ENCODE data around the gene TRIM67. TPM values are rescaled to one million over a fixed set of nuclear protein-coding genes. Genes with fewer than 3 reads are reported as not detected.

Gene TRIM67
- total RNA-seq, 1 donor from 2014 or later, result 0.03 TPM

DNA sequence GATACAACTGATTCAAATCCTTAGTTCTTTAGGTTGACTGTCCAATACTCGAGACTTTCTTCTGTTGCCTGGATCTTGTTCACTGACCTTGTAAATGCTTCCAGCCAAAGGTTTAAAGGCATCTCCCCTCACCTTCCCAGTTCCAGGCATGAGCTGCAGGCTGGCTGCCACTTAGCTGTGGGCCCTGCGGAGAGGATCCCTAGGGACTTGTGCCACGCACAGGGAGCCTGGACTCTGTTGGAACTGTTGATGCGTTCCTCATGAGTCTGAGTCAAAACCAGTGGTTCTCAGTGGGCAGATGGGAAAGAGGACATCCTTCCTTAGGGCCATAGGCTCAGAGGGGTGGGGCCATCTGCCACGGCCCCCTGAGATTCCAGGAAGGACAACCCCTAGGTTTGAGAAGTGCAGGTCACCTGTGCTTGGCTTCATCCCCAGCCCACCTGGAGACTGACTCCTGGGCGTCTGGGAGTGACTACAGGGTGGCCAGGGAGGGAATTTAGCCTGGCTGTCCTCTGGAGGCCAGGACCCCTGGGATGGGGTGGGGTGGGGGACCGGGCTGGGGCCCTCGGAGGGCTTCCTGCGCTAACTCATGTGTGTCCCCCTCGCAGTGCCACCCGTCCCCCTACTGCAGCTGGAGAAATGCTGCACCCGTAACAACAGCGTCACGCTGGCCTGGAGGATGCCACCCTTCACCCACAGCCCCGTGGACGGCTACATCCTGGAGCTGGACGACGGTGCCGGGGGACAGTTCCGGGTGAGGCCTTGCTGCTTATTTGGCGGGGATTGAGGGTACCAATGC is 41.6 kb downstream of the TRIM67 start:
- DNase-seq (ENCODE audit: low spot score), result no peak

DNA sequence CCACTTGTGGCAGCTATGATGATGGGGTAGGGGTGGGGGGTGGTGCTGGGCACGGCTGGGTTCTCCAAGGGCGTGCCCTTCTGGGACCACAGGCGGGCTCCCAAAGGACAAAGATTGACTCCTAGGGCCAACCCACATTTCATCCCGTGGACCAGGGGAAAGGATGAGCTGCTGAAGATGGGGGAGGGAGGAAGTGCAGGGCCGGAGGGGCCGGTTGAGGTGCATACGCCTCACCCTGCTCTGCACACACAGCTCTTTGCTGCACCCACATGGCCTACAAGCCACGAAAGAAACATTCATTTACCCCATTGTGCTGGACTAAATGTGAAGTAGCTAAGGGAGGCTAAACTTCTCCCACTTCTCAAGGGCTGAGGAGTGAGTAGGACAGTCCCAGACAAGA is 45.0 kb downstream of the TRIM67 start:
- DNase-seq (ENCODE audit: low spot score), result no peak

DNA sequence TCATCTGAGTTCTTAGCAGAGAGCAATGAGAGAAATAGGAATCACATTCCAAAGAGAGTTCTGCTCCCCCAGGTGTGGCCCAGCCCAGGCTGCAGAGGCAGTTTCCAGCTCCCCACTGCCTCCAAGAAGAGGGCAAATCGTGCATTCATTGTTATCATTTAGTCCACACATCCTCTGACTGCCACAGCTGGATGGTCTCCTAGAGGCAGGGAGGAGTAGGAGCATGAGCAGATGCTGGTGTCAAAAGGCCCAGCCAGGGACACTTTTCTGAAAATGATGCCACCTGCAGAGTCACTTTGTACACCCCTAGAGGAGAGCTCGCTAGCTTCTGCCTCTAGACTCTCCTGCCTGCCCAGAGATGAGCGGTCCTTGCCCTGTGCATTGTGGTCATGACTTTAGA is 45.6 kb downstream of the TRIM67 start:
- DNase-seq (ENCODE audit: low spot score), result no peak

DNA sequence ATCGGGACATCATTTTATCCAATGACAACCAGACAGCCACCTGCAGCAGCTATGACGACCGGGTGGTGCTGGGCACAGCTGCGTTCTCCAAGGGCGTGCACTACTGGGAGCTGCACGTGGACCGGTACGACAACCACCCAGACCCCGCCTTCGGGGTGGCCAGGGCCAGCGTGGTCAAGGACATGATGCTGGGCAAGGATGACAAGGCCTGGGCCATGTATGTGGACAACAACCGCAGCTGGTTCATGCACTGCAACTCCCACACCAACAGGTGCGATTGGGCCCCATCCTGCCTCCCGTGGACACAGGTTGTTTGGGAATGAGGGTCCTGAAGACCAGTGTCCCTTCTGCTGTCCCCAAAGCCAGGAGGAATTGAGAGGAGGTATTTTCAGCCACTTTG is 47.1 kb downstream of the TRIM67 start:
- no peak for DNase-seq (ENCODE audit: low spot score)

DNA sequence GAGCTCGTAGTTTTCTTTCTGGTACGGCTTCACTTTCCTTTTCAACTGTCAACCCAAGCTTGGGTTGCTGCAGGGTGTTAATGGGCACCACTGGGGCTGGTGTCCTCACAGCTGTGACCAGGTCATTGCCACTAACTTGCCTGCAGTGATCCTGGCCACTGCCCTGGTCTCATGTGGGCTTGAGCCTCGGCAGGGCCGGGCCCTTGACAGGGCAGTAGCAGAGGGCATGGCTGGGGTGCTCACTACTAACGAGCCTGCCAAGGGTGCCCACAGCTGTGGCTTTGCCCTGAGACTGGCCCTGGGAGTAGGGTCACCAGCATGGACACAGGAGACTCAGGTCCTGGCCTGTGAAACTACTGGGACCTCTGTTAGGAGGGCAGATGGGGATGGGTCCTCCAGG is 47.7 kb downstream of the TRIM67 start:
- DNase-seq (ENCODE audit: low spot score), result no peak

DNA sequence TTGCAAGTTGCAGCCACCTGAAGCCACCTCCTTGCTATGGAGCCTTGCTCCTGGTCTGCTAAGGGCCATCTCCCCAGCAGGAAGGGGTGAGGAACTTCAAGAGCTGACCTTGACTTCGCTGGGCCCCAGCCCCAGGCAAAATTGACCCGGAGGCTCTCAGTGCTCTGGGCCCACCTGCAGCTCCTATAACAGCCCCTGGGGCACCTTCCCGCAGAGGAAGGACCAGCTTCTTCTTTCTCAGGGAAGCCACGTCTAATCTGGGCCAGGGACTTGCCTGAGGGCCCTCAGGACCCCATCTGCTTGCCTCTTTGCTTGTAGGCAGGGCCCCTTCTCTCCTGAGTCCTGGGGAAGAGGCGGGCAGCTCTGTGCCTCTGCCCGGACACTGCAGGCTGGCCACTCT is 48.3 kb downstream of the TRIM67 start:
- DNase-seq (ENCODE audit: low spot score), result no peak

DNA sequence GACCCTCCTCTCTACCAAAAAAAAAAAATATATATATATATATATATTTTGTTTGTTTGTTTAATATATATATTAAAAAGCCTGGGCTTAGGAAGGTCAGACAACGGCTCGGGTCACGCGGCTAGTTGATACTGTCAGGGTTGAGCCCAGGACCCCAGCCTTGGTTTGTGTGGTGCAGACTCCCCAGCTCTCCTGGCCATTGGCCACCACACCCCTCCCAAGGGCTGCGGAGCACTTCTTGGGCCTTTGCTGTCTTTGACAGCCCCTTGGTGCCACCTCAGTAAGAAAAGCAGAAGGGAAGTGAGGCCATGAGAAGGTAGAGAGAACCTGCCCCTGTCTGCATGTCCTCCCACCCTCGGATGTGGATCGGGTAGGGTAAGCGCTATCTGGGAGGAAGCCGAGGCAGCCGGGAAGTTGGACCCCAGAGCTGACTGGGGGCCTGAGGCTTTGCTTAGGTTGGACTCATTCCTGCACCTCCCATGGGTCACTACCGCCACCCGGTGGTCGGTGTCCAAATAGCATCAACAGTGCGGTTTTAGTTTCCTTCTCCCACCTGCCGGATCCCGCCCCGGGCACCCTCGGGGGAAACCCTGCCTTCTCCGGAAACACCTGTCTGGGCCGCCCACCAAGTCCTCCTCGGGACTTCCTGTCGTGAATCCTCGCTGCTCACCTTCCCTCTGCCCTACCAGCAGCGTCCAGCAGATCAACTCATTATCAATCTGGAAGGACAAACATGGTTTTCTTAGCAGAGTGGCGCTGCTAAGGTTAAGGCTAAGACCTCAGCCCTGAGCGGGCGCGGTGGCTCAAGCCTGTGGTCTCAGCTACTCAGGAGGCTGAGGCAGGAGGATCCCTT is 49.4 kb downstream of the TRIM67 start:
- peak; percentile 81 for DNase-seq (ENCODE audit: low spot score)

DNA sequence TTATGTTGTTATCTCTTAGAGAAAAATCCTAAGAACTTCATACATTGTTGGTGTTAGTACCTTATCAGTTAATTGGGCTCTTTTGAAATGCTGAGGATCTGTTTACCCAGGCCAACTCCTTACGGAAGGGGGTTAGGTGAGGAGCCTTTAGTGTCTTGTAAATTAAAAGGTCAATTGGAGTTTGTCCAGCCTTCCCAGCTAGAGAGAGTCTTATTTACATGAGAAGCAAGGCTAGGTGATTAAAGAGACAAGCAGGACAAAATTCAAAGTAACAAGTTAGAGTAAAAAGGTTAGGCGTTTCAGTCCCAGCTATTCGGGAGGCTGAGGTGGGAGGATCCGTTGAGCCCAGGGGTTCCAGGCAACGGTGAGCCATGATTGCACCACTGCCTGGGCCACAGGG is 50.4 kb downstream of the TRIM67 start:
- peak; percentile 31 for DNase-seq (ENCODE audit: low spot score)

DNA sequence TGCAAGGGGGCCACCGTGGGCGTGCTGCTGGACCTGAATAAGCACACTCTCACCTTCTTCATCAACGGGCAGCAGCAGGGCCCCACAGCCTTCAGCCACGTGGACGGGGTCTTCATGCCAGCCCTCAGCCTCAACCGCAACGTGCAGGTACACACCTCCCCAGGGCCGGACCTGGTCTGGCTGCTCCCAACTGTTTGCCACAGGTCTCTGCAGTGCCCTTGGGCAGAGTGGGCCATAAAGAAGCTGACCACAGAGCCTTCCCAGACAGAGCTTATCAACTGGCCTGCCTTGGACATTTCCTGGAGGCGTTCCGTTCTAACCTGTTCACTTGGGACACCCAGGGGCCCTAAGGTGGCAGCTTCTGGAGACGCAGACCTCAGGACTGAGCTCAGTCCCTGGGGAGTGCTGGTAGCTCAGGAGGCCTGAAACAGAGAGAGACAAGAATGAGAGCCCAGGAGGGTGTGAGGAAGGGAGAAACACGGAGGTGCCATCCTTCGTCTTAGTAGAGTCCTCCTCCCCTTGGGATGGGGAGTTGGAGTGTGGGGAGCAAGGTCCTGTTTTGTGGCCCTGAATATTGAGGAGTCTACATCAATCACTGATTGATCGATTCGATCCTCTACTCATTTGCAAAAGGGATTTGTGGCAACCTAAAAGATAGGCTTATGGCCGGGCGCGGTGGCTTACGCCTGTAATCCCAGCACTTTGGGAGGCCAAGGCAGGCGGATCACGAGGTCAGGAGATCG is 52.1 kb downstream of the TRIM67 start:
- no peak for DNase-seq (ENCODE audit: low spot score)

DNA sequence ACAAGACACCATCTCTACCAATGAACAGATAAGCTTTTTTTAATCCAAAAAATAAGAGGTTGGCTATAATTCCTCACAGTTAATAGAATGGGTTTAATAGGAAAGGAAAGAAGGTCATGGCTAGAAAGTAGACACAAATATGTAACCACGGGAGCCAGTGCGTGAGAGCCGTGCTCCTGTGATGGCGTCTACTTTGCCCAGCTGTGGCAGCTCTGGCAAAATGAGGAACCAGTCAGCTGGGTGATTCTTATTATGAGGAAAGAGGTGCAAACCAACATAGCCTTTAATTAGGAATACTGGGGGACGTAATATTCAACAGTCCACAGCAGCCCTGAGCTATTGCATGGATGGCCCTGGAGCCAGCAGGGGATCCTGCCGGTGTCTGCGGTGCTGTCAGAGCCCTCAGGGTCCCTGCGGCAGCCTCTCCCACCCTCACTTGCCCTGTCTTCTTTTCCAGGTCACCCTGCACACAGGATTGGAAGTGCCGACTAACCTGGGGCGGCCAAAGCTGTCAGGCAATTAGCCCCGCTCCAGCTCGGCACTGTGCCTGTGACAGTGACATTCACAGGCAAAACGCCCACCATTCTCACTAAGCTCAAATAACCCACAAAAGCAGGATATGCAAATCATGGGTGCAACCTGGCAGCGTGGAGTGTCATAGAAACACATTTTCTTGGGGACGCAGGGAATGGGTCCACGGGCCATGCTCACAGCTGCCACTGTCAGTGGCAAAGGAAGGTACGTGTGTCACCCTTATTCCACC is 53.2 kb downstream of the TRIM67 start:
- DNase-seq (ENCODE audit: low spot score), result no peak

DNA sequence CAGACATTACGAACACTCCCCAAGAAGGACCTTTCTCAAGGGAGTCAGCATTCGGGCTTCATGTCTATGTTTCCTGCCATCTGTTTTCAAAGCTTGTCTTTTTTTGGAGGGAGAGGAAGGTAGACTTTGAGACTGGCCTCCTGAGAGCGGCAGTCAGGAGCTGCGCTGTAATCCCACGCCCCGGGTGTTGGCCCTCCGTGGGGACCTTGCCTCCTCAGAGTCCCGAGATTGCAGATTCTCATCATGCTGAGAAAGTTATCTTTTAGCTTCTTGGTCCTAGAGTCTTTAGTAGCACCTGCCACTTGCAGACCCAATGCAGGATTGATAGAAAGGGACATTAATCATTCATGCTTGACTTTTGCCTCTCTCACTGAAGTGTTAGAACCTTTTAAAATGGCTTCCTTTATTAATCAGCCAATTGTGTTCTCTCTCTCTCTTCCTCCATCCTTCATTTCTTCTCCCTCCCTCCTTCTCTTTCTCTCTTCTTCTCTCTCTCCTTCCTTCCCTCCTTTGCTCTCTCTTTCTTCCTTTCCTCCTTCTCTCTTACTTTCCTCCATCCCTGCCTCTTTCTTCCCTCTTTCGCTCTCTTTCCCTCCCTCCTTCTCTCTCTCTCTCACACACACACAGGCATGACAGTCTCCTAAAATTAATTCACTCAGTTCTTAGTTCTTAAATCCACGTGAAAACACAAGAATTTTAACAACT is 54.0 kb downstream of the TRIM67 start:
- no peak for DNase-seq (ENCODE audit: low spot score)

DNA sequence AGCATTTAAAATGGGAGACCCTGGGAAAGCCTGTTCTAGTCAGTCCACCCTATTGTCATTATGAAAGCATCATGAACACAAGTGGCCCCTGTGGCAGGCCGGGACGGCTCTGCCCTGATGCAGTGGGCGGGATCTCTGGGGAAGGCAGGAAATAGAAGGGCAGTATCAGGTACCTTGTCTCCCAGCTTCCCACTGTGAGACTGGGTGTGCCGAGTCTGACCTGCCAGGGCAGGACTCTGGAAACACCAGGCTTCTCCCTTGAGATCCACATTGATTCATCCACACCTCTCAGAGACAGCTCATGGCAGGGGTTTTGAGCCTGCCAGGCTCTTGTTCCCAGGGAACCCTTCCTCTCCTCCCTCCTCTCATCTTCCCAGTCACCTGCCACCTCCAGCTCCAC is 54.6 kb downstream of the TRIM67 start:
- DNase-seq (ENCODE audit: low spot score), result peak; percentile 53

DNA sequence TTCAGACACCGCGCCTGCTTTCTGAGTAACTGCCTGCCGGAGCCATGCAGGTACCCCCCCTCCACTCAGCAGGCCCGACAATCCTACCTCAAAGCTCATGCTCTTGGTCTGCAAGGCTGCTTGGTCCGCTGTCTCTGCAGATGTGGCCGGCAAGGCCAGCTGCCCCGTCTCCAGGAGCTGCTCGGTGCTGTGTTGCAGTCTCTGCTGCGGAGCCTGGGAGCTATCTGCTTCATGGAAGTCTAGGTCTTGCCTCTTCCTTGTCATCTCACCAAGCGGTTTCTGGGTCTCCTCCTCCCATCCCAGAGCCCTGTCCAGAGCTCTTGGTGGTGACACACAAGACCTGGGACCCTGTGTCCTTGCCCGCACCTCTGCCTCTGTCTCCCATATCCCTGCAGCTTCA is 55.2 kb downstream of the TRIM67 start:
- no peak for DNase-seq (ENCODE audit: low spot score)

DNA sequence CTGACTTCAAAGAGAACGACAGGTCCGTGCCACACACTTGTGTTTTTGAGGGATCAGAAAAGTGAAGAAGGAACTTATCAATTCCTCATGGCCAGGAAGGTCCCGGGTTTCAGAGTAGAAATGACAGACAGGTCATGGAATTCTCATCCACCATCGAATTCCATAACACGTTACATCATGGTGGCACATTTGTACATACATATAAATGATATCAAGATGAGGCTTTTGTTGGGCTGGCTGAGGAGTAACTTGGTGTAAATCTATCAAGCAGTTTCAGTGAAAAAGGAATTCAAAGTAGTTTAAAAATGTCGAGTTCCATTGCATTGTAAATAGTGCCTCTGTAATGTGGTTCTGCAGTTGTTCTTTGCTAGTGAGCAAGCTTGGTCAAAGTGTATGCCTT is 56.2 kb downstream of the TRIM67 start:
- no peak for DNase-seq (ENCODE audit: low spot score)

DNA sequence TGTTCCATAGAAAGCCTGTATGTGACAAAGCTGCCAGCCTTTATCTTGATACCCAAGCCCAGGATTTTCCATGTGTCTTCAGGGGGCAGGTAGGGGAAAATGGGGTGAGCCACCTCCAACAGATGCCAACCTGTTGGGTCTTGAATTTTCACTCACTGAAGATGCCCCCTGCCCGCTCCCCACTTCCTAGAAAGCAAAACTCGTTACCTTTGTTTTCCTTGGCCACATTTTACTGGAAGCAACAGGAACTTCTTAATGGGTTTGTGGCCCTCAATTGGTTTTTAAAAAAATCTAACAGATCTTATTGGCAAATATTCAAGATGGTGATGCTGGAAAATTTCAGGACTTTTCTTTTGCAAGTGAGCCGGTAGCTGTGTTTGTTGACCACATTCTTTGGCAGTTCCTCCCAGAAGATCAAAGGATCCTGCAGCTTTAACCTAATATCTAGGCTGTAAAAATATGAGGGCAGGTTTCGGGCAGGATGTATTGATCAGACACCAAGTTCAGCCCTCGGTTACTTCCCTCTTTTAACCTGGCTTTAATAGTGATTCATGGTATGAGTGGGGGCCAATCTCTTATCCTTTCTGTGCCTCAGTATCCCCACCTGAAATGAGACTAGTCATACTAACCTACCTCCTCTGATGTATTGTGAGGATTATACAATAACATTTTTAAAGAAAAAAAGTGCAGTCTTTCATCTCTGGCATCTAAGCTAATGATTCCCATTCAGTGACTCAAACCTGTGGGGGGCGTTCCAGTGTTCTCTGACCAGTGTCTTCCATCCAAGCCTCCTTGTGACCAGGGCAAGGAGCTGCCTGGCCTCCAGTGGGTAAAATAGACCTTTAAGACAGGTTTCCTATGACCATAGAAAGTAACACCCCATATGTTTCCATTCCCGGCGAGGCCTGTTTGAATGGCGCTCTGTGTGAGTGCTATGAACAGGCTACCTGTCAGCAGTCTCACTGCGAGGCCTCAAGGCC is 57.9 kb downstream of the TRIM67 start:
- DNase-seq (ENCODE audit: low spot score), result no peak

DNA sequence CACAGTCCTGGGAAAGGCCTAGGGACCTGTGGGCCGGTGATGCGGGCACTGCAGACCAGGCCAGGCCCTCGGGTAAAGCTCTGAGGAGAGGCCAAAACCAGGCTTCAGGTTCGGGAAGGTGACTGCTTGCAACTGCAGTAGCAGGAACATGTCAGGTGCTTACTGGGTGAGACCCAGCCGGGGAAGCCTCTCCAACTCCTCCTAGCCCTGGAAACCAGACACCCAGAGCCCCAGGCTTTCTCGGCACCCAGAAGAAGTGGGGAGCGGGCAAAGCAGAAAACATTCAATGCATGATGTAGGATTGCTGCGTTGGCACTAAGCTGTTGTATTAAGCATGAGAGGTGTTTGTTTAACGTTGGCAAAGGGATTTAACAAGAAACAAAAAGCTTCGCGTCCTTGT is 58.9 kb downstream of the TRIM67 start:
- DNase-seq (ENCODE audit: low spot score), result no peak

DNA sequence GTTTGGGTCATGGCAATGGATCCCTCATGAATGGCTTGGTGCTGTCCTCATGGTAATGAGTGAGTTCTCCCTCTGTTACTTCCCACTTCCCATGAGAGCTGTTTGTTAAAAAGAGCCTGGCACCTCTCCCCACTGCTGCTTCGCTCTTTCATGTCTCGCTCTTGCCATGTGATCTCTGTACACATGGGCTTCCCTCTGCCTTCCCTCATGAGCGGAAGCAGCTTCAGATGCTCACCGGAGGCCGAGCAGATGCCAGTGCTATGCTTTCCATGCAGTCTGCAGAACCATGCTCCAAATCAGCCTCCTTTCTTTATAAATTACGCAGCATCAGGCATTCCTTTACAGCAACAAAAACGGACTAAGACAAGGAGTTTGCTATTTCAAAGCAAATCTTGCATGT is 64.3 kb downstream of the TRIM67 start:
- no peak for DNase-seq (ENCODE audit: low spot score)

DNA sequence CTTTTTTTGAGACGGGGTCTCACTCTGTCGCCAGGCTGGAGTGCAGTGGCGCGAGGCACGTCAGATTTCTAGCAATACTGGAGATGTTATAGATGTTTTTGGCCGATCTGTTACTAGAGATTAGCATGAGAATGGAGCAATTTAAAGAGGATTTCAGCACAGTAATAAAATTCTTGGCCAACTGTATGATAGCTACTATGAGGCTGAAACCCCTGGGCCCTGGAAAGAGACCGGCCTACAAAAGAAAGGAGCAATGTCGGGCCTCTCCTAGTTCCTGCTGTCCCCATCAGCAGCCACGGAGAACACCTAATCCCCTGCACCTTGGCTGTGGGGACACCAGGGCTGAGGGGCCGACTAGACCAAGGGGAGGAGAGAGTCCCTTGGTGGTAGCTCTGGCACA is 69.7 kb downstream of the TRIM67 start:
- no peak for DNase-seq (ENCODE audit: low spot score)

DNA sequence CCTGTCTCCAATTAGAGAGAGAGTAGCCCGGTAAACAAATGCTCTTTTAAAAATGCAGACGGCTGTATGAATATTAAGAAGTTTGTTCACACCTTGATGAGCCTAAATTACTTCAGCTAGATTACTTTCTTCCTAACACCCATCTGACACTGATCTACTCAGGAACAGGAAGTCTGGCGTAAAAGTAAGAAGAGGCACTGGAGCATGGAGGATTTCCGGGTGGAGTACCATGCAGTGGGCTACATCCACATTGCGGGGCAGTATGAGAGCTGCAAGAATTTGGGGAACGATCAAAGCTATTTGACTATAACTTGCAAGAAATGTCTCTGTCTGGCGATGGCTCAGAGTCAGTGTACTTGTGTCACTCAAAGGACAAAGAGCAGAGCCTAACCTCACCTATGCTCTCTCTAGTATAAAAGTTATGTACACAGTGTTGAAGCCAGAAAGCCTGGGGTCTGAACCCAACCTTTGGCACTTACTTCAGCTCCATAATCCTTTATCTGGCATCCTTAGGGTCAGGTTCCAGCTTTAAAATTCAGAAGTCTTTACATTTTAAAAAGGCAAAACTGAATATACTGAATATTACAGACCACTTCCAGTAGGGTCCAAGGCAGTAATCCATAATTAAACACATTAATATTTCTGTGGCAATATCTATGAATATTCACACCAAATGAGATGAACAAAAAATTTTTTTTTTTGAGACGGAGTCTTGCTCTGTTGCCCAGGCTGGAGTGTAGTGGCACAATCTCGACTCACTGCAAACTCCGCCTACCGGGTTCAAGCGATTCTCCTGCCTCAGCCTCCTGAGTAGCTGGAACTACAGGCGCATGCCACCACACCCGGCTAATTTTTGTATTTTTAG is 71.2 kb downstream of the TRIM67 start:
- DNase-seq (ENCODE audit: low spot score), result no peak
